ENCODE measurements around the gene ZNF74.

Gene ZNF74

DNA sequence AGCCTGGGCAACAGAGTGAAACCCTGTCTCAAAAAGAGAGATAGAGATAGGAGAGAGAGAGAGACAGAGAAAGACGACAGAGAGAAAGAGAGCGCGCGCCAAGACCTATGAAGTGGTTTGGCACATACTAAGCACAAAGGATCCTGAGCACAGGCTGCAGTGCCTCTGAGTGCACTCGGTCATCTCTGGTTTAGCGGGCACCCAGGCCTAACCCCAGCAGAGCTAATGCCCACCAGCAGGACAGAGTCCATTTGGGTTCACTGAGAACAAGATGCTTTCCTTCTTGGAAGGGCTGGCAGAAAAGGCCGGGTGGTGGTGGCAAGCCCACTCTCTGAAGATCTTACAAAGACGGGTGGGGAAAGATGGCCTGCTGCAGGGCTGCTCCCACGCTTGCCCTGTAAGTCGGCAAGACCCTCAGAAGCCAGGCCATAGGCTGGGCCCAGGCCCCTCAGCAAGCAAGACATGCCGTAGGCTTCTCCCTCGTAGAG lies 40.4 kb downstream of the ZNF74 start:
- no peak for DNase-seq

- DNase-seq, result no peak
Measured at GRCh38 chr22:20434773-20435172, 40.8 kb downstream of the ZNF74 start.

- no peak for DNase-seq
Measured at GRCh38 chr22:20435436-20436306, 41.7 kb downstream of the ZNF74 start.

DNA sequence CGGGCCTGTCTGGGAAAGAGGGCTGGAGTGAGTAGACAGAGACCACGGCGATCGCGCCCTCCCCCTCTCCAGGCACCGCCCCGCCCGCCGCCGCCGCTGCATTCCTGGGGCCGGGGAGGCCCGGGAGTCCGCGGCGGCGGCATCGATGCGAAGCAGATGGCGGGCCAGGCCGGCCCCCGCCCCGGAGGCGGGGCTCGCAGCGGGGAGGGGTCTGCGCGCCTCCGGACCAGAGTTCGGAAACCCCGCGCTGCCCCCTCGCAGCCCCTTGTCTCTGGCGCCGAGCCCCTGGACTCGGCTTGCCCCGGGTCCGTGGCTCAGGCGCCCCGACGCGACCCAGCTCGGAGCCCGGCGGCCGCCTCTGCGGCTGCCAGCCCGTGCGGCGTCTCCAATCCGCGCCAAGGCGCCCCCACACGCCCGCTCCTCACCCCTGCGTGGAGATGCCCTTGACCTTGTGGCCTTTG lies 42.4 kb downstream of the ZNF74 start:
- no peak for DNase-seq

GRCh38 chr22:20436768-20437612 lies 43.0 kb downstream of the ZNF74 start:
- DNase-seq, result no peak

DNA sequence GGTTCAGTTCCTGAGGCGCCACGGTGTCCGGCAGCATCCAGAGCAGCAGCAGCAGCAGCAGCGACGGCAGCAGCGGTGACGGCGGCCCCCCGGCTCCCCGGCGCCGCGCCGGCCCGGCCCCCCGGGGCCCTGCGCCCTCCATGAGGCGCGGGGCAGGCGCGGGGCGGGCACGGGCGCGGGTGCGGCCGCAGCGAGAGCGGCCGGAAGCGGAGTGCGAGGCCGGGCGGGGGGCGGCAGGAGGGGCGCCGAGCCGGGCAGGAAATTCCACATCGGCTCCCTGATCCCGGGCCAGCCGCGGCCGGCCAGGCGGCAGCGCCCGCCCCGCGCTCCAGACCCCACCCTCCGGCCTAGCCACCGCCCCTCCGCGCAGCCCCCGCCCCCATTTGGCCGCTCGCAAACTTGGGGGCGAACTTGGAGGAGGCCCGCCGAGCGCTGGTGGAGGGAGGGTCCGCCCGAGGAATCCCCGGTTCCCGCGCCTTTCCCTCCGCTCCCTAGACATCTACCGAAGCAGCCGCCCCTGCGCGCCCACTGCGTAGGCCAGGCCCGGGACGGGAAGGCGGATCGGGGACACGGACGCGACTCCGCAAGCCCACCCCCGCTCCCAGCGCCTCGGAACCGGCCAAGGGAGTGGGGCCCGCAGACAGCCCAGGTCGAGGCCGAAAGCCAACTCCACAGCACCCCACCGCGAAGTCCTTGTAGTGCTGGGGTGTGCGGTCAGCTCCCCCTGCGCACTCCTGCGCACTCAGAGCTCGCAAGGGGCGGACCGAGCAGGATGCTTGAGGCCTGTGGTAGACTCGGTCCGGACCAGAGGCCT lies 43.9 kb downstream of the ZNF74 start, which contains the start of gene SCARF2:
SCARF2 (minus strand) TSS at position 213 of the 814 bp plus-strand sequence; CDS start at position 142, 71 bp downstream.
- no peak for DNase-seq

DNA sequence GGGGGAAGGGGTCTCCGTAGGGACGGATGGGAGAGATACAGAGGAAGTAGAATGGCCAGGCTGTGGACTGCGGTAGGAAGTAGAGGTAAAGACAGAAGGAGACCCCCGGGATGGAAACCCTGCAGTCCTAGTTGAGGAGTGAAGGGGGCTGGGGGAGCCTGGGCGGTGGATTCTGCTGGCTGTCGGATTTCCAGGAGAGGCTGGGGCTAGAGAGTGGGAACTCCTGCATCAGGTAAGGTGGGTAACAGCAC lies 44.4 kb downstream of the ZNF74 start:
- DNase-seq, result no peak

DNA sequence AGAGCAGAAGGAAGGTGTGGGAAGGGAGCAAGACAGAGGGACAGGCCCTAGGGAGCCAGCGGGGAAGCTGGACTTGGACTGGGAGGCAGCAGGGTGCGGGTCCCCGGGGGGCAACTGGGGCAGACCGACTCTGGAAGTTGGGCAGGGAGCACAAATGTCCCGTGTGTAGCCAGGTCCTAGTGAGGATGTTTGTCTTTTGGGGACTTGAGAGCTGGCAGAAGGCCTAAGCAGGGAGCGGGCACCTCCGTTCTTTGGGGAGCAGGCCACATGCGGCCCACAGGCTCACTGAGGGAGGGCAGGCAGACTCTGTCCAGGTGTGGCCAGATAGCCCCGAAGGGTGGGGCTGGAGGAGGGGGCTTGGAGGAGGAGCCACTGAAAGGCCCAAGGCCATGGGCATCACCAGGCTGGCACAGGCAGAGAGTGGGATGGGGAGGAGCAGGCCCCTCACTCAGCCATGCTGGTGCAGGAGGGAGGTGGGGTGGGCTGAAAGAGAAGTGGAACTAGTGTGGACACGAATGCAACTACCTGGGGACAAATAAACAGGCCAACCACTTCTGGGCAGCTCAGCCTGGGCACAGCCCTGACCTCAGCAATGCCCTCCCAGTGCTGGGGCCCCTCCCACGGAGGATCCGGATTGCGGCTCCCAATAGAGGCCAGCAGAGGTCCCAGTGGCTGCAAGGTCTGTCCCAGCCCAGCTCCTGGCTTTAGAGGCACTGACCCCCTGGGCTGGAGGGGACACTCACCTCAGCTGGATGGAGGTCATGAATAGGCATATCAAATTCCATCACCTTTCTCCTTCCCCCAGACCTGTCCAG lies 44.9 kb downstream of the ZNF74 start:
- DNase-seq, result no peak

GRCh38 chr22:20439556-20439927 lies 45.6 kb downstream of the ZNF74 start:
- no peak for DNase-seq

GRCh38 chr22:20439928-20440575 lies 46.1 kb downstream of the ZNF74 start:
- DNase-seq, result no peak

DNA sequence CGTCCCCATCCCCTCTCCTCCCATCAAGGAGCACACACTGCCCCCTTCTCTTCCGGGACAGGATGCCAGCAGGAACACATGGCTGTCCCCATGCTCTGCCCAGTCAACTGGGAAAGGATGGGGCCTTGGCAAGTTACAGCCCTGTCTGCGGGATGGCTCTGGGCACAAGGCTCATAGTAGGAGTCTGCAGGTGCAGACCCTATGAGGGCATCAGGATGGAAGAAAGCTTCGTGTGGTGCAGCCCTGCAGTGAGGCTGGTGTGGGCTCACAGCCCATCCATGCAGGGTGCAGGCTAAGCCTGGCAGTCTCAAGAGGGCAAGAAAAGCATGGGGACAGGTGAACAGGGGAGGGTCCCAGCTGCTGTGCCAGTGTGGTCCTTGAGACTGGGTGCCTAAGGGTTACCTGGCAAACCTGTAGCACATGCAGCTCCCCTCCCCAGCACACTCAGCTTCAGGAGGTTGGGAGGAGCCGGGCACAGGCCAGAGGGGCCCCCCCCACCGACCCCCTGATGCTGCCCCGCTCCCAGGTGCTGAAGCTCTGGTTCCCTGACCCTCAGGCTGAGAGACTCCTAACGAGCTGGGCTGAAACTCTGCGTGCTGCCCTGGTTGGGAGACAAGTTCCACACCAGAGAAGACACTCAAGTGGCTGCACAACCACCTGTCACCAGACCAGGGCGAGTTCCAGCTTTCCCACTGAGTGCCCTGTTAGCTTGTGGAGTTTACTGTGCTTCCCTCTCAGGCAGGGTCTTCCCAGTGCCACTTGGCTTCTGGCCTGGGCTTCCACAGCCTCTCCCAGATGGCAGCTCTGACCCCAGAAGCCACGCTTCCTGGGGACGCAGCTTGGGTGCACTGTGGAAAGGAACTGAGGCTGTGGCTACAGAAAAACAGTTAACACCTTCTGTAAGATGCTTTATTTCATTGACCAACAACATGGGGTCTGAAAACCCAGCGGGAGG lies 47.0 kb downstream of the ZNF74 start:
- DNase-seq, result no peak

GRCh38 chr22:20441631-20442484 lies 47.9 kb downstream of the ZNF74 start:
- no peak for DNase-seq

- DNase-seq, result no peak
Measured at GRCh38 chr22:20442485-20443284, 48.7 kb downstream of the ZNF74 start.

GRCh38 chr22:20444325-20444724 lies 50.4 kb downstream of the ZNF74 start:
- no peak for DNase-seq

DNA sequence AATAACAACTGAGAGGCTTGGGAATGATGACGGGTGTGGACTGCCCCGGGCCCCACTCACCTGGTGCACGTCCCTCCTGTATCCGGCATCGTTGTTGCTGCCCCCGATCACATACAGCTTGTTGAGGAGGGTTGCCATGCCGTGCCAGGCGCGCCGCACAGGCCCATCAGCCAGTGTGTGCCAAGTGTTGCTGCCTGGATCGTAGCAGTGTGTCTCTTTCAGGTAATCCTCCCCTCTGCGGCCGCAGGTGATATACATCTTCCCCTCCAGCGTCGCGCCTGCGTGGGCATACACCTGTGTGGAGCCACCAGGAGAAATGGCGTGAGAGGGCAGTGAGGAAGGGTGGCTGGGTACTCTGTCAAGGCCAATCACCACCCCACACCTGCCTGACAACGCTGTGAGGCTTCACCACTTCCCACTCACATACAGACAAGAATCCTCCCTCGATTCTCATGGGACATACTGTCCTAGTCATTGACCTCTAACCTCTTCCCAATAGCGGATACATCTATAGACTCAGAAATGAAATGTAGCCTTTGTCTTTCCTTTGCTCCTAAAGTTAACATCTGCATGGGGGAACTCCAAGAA lies 52.5 kb downstream of the ZNF74 start:
- no peak for DNase-seq

GRCh38 chr22:20448630-20449029 lies 54.7 kb downstream of the ZNF74 start:
- no peak for DNase-seq

DNA sequence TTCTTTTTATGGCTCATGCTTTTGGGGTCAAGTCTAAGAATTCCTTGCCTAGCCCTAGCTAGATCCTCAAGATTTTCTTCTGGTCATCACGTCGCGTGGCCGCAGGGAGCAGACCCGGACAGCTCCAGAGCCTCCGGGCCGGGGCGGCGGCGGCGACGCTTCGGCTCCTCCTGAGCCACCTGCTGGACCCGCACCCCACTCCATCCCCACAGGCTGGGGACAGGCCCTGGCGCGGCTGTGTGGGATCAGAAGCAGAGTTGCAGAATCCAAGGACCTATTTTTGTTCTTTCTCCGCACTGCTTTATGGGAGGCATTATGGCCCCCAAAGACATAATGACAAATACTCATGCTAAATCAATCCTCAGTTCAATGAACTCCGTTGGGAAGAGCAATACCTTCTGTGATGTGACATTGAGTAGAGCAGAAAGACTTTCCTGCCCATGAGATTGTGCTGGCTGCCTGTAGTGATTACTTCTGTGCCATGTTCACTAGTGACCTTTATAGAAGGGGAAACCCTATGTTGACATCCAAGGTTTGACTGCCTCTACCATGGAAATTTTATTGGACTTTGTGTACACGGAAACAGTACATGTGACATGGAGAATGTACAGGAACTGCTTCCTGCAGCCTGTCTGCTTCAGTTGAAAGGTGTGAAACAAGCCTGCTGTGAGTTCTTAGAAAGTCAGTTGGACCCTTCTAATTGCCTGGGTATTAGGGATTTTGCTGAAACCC lies 56.0 kb downstream of the ZNF74 start:
- no peak for DNase-seq

DNA sequence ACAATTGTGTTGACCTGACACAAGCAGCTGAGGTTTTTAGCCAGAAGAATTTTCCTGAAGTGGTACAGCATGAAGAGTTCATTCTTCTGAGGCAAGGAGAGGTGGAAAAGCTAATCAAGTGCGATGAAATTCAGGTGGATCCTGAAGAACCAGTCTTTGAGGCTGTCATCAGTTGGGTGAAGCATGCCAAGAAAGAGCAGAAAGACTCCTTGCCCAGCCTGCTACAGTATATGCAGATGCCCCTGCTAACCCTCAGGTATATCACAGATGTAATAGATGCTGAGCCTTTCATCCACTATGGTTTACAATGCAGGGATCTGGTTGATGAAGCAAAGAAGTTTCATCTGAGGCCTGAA lies 56.6 kb downstream of the ZNF74 start:
- DNase-seq, result no peak

Measured in activated CD4-positive, alpha-beta T cell treated with anti-CD3 and anti-CD28 coated beads, Interleukin-10, Interleukin-2, amounts not matched to agents 100 ng/mL and 50 ng/mL, durations not matched to agents 16 hours and 8 hours (primary cell).